Activated T-cell treated with anti-CD3 and anti-CD28 coated beads, Interleukin-2, amount 50 U/mL, for 72 hours (primary cell): Measurements from ENCODE around the gene UEVLD. TPM values are rescaled to one million over a fixed set of nuclear protein-coding genes. Genes with fewer than 3 reads are reported as not detected.

Source experiments
- ATAC-seq, 2 donors: fragments of 150-1000 bp; cut with Tn5 transposase; replicated peaks in 1 of 2; 2 replicates each; pipeline ENCODE4 v1.10.0; 2021; ENCODE audit warnings: moderate library complexity in 2 of 2, mild to moderate bottlenecking in 1 of 2
- DNase-seq, 2 donors: peaks; one replicate each; pipeline ENCODE4 v3.0.0; 2021 to 2022; ENCODE audit warnings: mixed read lengths in 1 of 2
- H3K27ac Mint-ChIP-seq: one replicate; pipeline ENCODE4 v1.8.0; 2022; ENCODE audit warnings: mild to moderate bottlenecking, moderate library complexity, mixed read lengths
- H3K27me3 Mint-ChIP-seq: one replicate; pipeline ENCODE4 v1.8.0; 2022; ENCODE audit warnings: low read depth, mixed read lengths
- H3K36me3 Mint-ChIP-seq, 2 donors: one replicate each; pipeline ENCODE4 v1.8.0; 2022; ENCODE audit warnings: mixed read lengths in 2 of 2, mild to moderate bottlenecking in 1 of 2; ENCODE audit not compliant: insufficient read depth in 2 of 2
- H3K4me1 Mint-ChIP-seq: one replicate; pipeline ENCODE4 v1.8.0; 2022; ENCODE audit warnings: low read depth, mixed read lengths
- H3K4me3 Mint-ChIP-seq, 2 donors: one replicate each; pipeline ENCODE4 v1.8.0; 2022; ENCODE audit warnings: mild to moderate bottlenecking in 2 of 2, mixed read lengths in 2 of 2, moderate library complexity in 2 of 2
- H3K9me3 Mint-ChIP-seq, 2 donors: one replicate each; pipeline ENCODE4 v1.8.0; 2022; ENCODE audit warnings: mixed read lengths in 2 of 2
- total RNA-seq, 2 donors: library from RNA; stranded (reverse); gene quantifications; one replicate each; pipeline ENCODE4 v1.2.3, GENCODE V29; 2022

The UEVLD gene
- 10 to 100 TPM; 17.5 to 24.3 TPM for total RNA-seq

DNA sequence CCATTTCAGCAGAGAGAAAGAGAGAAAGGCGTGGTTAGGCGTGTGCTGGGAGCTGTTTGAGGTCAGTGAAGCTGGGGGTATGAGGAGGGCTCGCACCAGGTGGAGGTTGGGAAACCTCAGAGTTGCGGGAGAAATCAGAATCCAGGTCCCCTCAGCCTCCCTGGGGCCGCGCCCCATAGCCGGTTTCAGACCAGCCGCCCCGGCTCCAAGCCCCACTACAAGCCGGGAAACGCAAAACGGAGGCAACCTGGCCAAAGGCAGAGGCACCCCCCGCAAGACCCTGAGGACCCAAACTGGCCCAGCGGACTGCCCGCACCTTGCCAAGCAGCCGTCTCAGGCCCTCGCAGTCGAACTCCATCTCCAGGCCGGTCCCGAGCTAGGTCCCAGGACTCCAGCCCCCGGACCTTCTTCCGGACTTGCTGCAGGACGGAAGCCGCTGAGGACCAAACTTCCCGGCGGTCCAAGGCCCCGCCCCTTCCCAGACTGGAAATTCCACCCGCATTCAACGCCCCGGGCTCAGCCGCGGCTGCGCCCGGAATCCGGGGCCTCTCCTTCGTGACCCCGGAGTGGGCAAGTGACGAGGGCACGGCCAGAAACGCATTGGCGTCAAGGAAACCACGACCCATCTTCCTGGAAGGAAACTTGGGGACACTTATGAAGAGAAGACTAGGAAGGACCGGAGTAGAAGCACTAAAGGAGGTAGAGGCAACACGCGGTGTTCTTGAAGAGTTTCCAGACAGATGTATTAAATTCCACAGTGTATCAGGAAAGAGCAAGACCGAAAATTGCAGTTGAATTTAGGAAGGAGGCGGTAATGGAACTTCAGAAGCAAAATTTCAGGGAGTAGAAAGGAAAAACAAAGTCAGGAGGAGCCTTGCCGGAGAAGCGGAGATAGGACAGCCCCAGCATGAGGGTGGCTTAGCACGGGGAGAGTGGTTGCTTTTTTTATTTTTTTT lies at the start of gene UEVLD:
Gene UEVLD (minus strand): TSS at position 438 of the 956 bp plus-strand sequence. CDS start 80 bp downstream, at position 358.
- H3K27me3 Mint-ChIP-seq, result no peaks in the 10 kb centered on the region
- ATAC-seq (peak; percentile 66 to 76), DNase-seq (peak; percentile 63 to 76)
- no peaks in the 10 kb centered on the region for H3K9me3 Mint-ChIP-seq
- no peaks in the 10 kb centered on the region for H3K36me3 Mint-ChIP-seq
- no peak within 1 kb of the TSS for H3K4me3 Mint-ChIP-seq
- no peak within 1 kb of the TSS for H3K27ac Mint-ChIP-seq
- no peaks in the 10 kb centered on the region for H3K4me1 Mint-ChIP-seq

DNA sequence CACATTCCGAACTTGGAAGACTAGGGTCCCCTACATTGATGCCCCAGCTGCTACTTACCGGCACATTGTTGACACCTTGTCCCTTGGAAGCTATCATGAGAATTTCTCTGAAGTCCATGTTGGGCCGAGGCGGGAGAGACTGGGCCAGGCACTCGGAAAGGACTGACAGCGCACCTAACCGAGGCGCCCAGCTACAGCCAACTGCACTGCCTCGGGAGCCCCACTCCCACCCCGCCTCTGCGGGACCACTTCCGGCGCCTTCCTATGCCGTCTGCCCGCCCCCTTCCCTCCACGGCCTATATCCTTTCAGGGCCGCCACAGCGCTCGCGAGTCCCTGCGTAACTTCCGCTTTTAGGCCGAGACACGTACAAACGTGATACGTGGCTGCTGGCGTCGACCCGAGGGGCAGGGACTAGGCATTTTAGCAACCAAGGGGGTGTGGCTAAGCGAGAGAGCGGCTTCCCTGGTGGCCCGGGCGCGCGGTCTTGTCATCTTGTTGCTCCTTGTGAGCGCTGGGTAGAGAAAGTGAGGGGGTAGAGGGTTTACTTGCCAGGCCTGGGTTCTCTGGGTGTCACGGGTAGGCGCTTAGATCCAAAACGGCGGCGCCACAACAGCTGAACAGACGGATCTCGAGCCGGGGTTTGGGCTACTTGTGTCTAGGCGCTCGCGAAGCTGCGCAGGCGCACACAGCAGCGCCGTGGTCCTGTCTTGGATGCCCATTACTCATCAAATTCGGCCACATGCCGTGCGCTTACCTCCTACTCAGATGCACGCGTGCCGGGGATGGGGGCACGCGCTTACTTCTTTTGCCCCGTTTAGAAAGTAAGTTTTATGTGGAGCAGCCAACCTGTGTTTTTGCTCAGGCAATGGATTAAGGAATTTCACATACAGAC lies 45.9 kb upstream of the UEVLD start, which contains the start of gene SPTY2D1:
Gene SPTY2D1 (minus strand): TSS at position 203 of the 893 bp plus-strand sequence. CDS start 85 bp downstream, at position 118.
- ATAC-seq (peak; percentile 96 to 97), DNase-seq (peak; percentile 97 to 99)
- peak within 1 kb of the TSS; percentile 88 to 90 for H3K4me3 Mint-ChIP-seq
- peaks cover 44% of the 10 kb centered on the region for H3K4me1 Mint-ChIP-seq
- H3K27ac Mint-ChIP-seq, result peak within 1 kb of the TSS; percentile 95
- H3K9me3 Mint-ChIP-seq, result no peaks in the 10 kb centered on the region
- H3K36me3 Mint-ChIP-seq, result peaks cover 2 to 3% of the 10 kb centered on the region in 2 donors
- H3K27me3 Mint-ChIP-seq, result no peaks in the 10 kb centered on the region

GRCh38 chr11:18633256-18634139 lies 45.0 kb upstream of the UEVLD start:
- Mint-ChIP-seq H3K9me3 (no peaks in the 10 kb centered on the region), H3K4me3 (peak overlapping the region; percentile 88 to 90), H3K27me3 (no peaks in the 10 kb centered on the region), H3K36me3 (peaks cover 2 to 3% of the 10 kb centered on the region in 2 donors), H3K27ac (peak overlapping the region; percentile 95), H3K4me1 (peaks cover 50% of the 10 kb centered on the region)
- DNase-seq, result peak; percentile 43 to 47
- peak in 1 of 2 donors; percentile 6 for ATAC-seq

DNA sequence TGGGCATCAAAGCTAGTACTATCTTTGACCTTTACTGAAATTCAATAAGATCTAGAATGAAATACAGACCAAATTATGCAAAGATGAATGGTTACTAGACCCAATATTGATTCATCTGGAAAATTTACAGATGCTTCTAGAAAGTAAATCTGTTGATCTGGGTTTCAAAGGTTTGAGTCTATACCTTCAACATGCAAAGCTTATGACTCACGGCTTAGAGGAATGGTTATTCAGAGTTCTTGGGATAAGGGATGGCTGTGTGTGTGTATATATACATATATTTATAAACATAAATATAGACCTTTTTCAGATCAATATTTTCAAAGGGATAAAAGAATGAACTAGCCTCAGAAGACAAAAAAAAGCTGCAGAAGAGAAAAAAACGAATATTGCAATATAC lies 44.3 kb upstream of the UEVLD start:
- peak overlapping the region; percentile 75 for H3K27ac Mint-ChIP-seq
- peaks cover 2 to 3% of the 10 kb centered on the region in 2 donors for H3K36me3 Mint-ChIP-seq
- no peaks in the 10 kb centered on the region for H3K27me3 Mint-ChIP-seq
- peaks cover 55% of the 10 kb centered on the region for H3K4me1 Mint-ChIP-seq
- H3K9me3 Mint-ChIP-seq, result no peaks in the 10 kb centered on the region
- DNase-seq, result no peak
- peak overlapping the region; percentile 88 to 90 for H3K4me3 Mint-ChIP-seq
- ATAC-seq, result no peak

- Mint-ChIP-seq H3K4me3 (no peak overlapping the region), H3K27ac (no peak overlapping the region), H3K36me3 (peaks cover 0 to 2% of the 10 kb centered on the region in 2 donors), H3K4me1 (peaks cover 36% of the 10 kb centered on the region), H3K9me3 (no peaks in the 10 kb centered on the region), H3K27me3 (no peaks in the 10 kb centered on the region)
- ATAC-seq, result no peak
- DNase-seq, result no peak
Measured at GRCh38 chr11:18624161-18624560, 35.6 kb upstream of the UEVLD start.

GRCh38 chr11:18623707-18624106 lies 35.2 kb upstream of the UEVLD start:
- ATAC-seq (no peak), DNase-seq (no peak)
- Mint-ChIP-seq H3K27me3 (no peaks in the 10 kb centered on the region), H3K4me3 (no peak overlapping the region), H3K4me1 (peaks cover 37% of the 10 kb centered on the region), H3K9me3 (no peaks in the 10 kb centered on the region), H3K27ac (no peak overlapping the region), H3K36me3 (peaks cover 0 to 2% of the 10 kb centered on the region in 2 donors)

- peaks cover 65% of the 10 kb centered on the region for H3K4me1 Mint-ChIP-seq
- peak overlapping the region; percentile 77 for H3K27ac Mint-ChIP-seq
- DNase-seq (no peak), ATAC-seq (no peak)
- no peaks in the 10 kb centered on the region for H3K9me3 Mint-ChIP-seq
- H3K4me3 Mint-ChIP-seq, result peak overlapping the region; percentile 72 to 82
- H3K36me3 Mint-ChIP-seq, result peaks cover 11 to 17% of the 10 kb centered on the region in 2 donors
- H3K27me3 Mint-ChIP-seq, result no peaks in the 10 kb centered on the region
Measured at GRCh38 chr11:18618342-18619025, 29.9 kb upstream of the UEVLD start.

DNA sequence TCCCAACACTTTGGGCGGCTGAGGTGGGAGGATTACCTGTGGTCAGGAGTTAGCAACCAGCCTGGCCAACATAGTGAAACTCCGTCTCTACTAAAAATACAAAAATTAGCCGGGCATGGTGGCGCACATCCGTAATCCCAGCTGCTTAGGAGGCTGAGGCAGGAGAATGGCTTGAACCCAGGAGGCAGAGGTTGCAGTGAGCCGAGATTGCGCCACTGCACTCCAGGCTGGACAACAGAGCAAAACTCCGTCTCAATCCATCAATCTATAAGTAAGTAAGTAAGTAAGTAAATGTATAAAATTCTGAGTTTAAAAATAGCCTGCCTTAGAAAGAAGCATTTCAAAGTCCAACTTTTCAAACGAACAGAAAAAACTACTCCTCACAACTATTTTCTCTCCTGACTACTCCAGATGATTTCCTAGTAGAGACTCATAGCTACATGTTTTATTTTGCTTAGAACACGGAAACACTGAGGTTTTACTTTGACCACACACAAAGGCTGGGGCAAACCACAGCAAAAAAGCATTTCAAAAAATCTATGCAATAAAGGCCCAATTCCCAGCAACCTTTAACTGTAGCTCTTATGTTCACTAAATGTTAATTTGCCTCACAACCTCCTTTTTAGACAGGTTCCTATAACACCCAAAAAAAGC lies 29.3 kb upstream of the UEVLD start:
- peak; percentile 66 to 74 for ATAC-seq
- Mint-ChIP-seq H3K27me3 (no peaks in the 10 kb centered on the region), H3K27ac (peak overlapping the region; percentile 77), H3K4me1 (peaks cover 65% of the 10 kb centered on the region), H3K4me3 (peak overlapping the region; percentile 72 to 82), H3K36me3 (peaks cover 13 to 17% of the 10 kb centered on the region in 2 donors), H3K9me3 (no peaks in the 10 kb centered on the region)
- DNase-seq, result peak; percentile 39 to 49

DNA sequence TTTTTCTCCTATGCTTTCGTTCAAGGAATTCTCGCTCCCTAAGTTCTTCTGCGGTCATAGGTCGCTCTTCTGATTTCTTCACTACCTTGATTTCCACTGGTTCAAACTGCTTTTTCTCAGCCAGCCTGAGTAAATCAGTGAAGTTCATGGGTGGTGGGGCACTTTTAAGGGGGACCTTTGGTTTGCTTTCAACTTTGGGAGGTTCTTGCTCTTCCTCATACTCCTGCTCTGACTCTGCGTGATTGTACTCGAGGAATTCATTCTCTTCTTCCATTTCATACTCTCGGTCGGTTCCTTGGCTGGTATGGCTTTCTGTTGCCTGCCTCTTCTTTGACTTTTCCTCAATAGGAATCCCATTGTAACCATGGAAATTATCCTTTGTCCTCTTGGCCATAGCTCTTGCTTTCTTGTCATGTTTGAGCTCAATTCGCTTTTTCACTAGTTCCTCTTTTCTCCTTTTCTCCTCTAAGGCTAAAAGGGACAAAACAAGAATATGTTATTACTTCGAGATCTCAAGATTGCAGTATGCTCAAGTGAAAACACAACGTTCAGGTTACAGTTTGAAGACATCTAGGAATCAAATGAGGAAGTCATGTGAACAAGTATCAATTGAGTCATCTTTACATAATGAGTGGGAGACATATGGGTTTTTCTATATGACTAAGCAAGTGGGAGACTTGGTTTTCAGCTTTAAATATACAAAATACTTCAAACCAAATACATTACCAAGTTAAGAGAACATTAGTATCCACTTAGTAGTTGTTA lies 27.3 kb upstream of the UEVLD start:
- H3K4me3 Mint-ChIP-seq, result peak overlapping the region; percentile 66 to 87
- peaks cover 15 to 19% of the 10 kb centered on the region in 2 donors for H3K36me3 Mint-ChIP-seq
- peak overlapping the region; percentile 94 for H3K27ac Mint-ChIP-seq
- H3K9me3 Mint-ChIP-seq, result no peaks in the 10 kb centered on the region
- peaks cover 55% of the 10 kb centered on the region for H3K4me1 Mint-ChIP-seq
- peak; percentile 84 for ATAC-seq
- no peak for DNase-seq
- no peaks in the 10 kb centered on the region for H3K27me3 Mint-ChIP-seq

DNA sequence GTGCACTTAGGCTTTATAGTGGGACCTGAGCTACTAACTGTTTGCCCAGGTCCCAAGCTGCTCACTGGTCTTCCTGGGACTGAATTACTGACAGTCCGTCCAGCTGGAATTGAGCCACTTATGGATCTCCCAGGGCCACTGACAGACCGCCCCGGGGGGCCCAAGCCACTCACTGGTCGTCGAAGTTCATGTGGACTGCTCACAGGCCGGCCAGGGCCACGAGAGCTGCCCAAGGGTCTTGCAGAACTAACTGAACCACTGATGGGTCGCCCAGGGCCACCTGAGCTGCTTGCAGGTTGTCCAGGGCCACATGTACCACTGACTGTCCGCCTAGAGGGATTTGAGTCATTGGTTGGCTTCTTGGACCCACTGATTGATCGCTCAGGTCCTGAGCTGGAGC lies 26.1 kb upstream of the UEVLD start:
- DNase-seq, result no peak
- Mint-ChIP-seq H3K4me3 (no peak overlapping the region), H3K27me3 (no peaks in the 10 kb centered on the region), H3K36me3 (peaks cover 15 to 23% of the 10 kb centered on the region in 2 donors), H3K9me3 (no peaks in the 10 kb centered on the region), H3K27ac (no peak overlapping the region), H3K4me1 (peaks cover 48% of the 10 kb centered on the region)
- no peak for ATAC-seq

DNA sequence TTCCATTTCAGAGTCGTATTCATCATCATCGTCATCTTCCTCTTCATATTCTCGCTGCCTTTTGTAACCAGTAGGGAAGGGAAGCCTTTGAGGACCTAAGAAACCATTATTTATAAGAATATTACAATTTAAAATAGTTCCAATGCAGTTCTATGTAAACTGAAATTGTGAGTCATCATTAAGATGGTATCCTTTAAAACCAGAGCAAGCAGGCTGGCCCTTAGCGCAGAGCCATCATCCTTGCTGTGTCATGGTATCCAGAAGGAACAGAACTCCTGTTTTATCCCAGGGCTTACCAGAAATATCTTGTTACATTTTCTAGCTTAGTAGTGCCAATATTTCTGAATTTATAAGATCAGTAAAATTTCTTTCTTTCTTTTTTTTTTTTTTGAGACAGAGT lies 23.9 kb upstream of the UEVLD start:
- H3K27me3 Mint-ChIP-seq, result no peaks in the 10 kb centered on the region
- H3K27ac Mint-ChIP-seq, result no peak overlapping the region
- peaks cover 25% of the 10 kb centered on the region for H3K4me1 Mint-ChIP-seq
- no peak overlapping the region for H3K4me3 Mint-ChIP-seq
- peaks cover 15 to 24% of the 10 kb centered on the region in 2 donors for H3K36me3 Mint-ChIP-seq
- DNase-seq (no peak), ATAC-seq (no peak)
- no peaks in the 10 kb centered on the region for H3K9me3 Mint-ChIP-seq
